AML-193 (cell line): ENCODE data around the gene PHYKPL.

ENCODE experiments used
- DNase-seq, 2 experiments: peaks; one replicate each; lab custom pipeline; 2025; lab: John Stamatoyannopoulos, UW

The PHYKPL gene

DNA sequence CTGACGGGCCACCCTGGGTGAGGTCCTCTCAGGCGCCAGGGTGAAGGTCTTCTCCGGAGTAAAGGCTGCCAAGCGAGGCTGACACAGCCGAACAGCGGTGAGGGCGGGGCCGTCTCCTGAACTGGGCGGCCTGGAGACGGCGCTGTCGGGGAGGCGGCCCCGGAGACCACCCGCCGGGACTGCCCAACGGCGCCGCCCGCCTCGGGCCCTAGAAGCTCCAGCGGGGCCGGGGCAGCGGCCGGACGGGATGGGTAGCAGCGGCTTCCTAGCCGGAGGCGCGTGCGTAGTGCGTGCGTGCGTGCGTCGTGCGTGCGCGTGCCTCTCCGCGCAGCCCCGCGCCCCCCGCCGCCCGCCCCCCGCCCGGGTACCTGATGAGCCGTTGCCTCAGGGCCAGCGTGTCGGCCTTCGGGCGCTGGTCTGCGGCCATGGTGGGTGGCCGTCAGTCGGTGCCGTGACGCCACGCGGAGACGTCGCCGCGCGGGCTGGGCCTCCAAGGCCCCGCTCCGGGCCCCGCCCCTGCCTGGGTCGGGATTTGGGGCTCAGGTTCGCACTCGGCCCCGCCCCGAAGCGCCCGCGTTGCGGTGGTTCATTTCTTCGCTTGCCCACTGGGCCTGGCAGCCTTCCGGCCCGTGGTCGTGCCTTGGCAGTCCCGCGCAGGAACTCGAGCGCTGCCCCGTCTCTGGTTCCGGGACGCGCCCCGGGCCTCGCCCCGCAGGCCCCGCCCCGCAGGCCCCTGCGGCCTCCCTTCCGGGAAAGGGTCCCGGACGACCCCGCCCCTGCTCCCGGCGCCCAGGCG lies at the start of gene PHYKPL:
TSS of gene PHYKPL (minus strand) at position 679 of the 796 bp plus-strand sequence. CDS start at position 427, 252 bp downstream.
- DNase-seq: peak; percentile 53 to 55

GRCh38 chr5:178282391-178282790 lies 49.8 kb upstream of the PHYKPL start:
- DNase-seq: no peak

DNA sequence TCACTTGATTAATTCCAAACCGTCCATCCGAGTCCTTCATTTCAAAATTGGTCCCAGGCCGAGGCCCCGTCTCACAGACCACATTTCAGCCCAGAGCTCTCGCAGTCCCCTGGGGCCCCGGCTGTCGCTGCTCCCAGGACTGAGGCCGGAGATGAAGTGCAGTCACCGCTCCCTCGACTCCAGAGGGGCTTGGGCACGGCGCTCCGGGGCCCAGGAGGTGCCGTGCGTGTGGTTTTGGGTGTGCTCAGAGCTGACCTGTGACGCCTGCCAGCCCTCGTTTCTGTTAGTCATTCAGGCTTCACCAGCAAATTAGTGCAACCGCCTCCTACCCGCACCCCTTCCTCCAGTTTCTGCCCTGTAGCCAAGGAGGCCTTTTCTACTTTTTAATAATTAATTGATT lies 48.7 kb upstream of the PHYKPL start:
- no peak for DNase-seq

DNA sequence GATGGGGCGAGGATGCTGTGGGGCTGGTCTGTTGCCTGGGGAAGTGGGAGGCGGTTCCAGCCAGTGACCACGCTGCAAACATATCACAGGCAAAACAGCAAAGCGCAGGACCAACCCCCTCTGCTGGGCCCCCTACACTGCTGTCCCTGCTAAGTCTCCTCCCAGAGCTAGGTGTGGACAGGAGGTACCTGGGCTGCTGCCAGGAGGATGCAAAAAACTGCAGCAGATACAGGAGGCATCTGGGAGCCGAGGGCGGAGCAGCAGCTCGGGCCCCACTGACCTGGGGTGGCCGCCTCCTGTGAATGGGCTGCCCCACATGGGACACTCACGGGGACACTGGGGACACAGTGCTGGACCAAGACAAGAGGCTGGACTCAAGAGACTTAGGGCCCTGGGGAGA lies 48.0 kb upstream of the PHYKPL start:
- DNase-seq: no peak

- peak; percentile 60 to 62 for DNase-seq
Measured at GRCh38 chr5:178279723-178280438, 47.3 kb upstream of the PHYKPL start.

GRCh38 chr5:178279026-178279722 lies 46.6 kb upstream of the PHYKPL start:
- DNase-seq: no peak

GRCh38 chr5:178278358-178279023 lies 45.9 kb upstream of the PHYKPL start:
- DNase-seq: no peak

GRCh38 chr5:178277866-178278265 lies 45.3 kb upstream of the PHYKPL start:
- no peak for DNase-seq

DNA sequence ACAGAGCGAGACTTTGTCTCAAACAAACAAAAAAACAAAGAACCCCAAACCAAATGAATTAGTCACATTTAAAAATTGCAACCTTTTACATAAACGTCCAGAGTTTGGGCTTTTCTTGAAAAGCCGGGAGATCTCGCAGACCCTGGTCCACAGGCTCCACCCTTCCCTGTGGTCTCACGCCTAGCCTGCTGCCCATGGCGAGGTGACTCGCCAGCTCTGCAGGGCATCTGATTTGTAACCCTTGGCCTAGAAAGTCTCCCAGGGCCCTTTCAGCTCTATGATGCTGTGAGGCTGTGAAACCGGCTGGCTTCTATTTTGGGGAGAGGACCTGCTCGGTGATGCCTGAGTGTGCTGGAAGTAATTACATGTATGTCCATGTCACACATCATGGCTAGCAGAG lies 44.7 kb upstream of the PHYKPL start:
- no peak for DNase-seq

GRCh38 chr5:178274781-178275537 lies 42.4 kb upstream of the PHYKPL start:
- DNase-seq: no peak

- DNase-seq: no peak
Measured at GRCh38 chr5:178273665-178274541, 41.3 kb upstream of the PHYKPL start.

DNA sequence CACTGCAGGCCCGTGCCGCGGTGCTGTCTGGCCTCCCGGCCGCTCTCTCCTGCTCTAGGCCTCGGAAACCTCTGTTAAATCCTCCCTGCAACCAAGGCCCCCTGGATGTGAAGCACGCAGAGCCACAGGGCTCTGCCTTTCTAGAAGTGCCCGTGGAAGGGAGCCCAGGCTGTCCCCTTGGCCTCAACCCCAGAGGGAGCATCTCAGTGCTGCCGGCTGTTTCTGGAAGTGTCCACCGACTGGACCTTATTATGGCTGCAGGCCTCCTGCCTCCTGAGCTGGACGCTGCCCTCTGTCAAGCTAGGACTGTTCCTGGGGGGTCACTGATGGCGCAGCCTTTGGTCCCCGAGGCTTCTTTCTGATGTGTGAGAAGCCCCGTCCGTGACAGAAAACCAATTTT lies 40.4 kb upstream of the PHYKPL start:
- DNase-seq: no peak

GRCh38 chr5:178272591-178272990 lies 40.0 kb upstream of the PHYKPL start:
- no peak for DNase-seq

DNA sequence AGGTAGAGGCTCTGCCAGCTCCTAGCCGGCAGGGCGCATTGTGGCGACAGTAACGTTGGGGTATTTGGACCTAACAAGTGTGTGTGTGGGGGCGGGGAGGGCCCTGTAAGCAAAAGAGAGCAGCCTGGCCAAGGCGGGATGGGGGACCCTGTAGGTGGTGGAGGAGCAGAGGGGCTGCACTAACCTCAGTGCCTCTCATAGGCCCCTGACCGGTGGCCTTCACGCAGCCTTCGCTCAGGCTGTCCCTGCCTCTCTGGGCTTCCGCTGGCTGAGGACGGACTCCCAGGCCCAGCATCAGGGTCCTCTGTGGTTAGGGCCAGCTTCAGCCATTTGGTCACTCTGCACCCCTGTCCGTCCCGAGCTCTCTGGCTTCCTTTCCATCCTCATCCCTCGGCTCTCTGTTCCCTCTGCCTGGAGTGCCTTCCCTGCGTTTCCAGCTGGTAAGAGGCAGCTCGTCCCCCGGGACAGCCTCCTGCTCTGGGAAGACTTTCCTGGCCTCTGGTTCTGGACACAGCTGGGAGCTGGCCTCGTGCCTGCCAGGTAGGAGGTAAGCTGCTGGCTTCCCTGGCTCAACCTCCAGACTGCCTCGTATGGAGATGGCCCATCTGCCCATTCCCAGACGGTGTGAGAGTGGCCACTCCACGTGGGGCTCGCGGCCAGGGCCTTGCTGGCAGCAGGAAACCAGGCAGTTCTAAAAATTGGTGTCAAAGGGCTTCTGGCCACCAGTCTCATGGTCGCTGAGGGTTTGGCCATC lies 39.3 kb upstream of the PHYKPL start:
- DNase-seq: no peak

GRCh38 chr5:178271231-178271630 lies 38.6 kb upstream of the PHYKPL start:
- no peak for DNase-seq

DNA sequence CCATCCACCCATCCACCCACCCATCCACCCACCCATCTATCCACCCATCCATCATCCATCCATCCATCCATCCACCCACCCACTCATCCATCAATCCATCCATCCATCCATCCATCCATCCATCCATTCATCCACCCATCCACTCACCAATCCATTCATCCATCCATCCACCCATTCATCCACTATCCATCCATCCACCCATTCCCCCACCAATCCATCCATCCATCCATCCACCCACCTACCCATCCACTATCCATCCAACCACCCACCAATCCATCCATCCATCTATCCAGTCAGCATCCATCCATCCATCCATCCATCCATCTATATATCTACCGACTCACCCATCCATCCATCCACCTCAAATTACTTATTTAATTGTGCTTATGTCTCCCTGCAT lies 36.9 kb upstream of the PHYKPL start:
- no peak for DNase-seq

DNA sequence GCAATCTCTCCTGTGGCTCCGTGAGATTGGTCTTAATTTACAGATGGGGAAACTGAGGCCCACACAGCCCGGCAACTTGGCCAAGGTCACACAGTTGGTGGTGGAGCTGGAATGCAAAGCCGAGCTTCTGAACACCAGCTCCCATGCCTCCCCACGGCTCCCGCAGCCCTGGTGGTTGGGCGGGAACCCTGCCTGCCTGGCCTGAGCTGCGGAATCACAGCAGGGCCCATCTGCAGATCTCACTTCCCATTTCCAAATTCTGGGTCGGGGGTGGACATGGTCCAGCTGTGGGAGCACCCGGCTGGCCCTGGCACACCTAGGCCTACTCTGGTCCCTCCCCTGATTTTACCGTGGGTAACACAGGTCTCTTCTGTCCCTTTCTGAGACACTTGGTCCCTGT lies 35.3 kb upstream of the PHYKPL start:
- no peak for DNase-seq

GRCh38 chr5:178267245-178267644 lies 34.6 kb upstream of the PHYKPL start:
- DNase-seq: no peak

DNA sequence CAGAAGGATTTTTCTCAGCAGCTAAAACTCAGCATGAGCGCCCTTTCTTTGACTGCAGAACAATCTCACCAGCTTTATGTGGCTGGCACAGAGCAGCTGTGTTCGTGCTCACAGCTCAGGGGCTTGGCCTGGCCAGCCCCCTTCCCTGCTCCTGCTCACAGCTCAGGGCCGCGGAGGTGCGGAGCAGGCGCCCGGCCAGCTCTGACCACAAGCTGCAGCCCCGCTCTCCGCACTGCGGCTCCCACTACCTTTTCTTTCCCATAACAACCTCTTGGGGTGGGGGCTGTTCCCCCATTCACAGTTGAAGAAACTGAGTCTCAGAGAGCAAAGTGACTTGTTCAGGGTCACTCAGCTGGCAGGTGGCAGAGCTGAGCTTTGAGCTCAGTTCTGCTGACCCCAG lies 34.0 kb upstream of the PHYKPL start:
- no peak for DNase-seq

- DNase-seq: no peak
Measured at GRCh38 chr5:178265746-178266145, 33.1 kb upstream of the PHYKPL start.
